H9 (cell line): ENCODE measurements around the gene BET1L. TPM values are rescaled to one million over a fixed set of nuclear protein-coding genes. Genes with fewer than 3 reads are reported as not detected.

ENCODE experiments used
- DNase-seq: peaks from one replicate; pipeline ENCODE4 v3.0.0-alpha.2; 2017
- H2AFZ ChIP-seq: one replicate; pipeline ENCODE4 v1.6.1; 2013; ENCODE audit warnings: mild to moderate bottlenecking, low read length, control low read depth, moderate library complexity
- H2AK5ac ChIP-seq: 2 replicates; pipeline ENCODE4 v1.6.1; 2013; ENCODE audit warnings: low read length, control low read depth, mixed read lengths; ENCODE audit not compliant: insufficient read length
- H2BK120ac ChIP-seq: one replicate; pipeline ENCODE4 v1.6.1; 2013; ENCODE audit warnings: low read depth, mild to moderate bottlenecking, low read length, control low read depth, inconsistent platforms; ENCODE audit not compliant: poor library complexity, severe bottlenecking
- H2BK12ac ChIP-seq: 2 replicates; pipeline ENCODE4 v1.6.1; 2013; ENCODE audit warnings: low read length, control low read depth, mixed read lengths, low read depth; ENCODE audit not compliant: insufficient read length
- H2BK15ac ChIP-seq: 2 replicates; pipeline ENCODE4 v1.6.1; 2013; ENCODE audit warnings: low read depth, low read length, control low read depth
- H2BK20ac ChIP-seq: one replicate; pipeline ENCODE4 v1.6.1; 2013; ENCODE audit warnings: low read depth, mild to moderate bottlenecking, low read length, control low read depth, inconsistent platforms; ENCODE audit not compliant: poor library complexity, severe bottlenecking
- H2BK5ac ChIP-seq: 2 replicates; pipeline ENCODE4 v1.6.1; 2013; ENCODE audit warnings: low read length, control low read depth, mixed read lengths; ENCODE audit not compliant: insufficient read length
- H3K14ac ChIP-seq: 2 replicates; pipeline ENCODE4 v1.6.1; 2013; ENCODE audit warnings: low read length, control low read depth; ENCODE audit not compliant: insufficient read depth
- H3K18ac ChIP-seq: 2 replicates; pipeline ENCODE4 v1.6.1; 2013; ENCODE audit warnings: low read depth, mild to moderate bottlenecking, mixed read lengths, low read length, control low read depth; ENCODE audit not compliant: insufficient read length
- H3K23ac ChIP-seq: 2 replicates; pipeline ENCODE4 v1.6.1; 2013; ENCODE audit warnings: low read length, control low read depth, mixed read lengths, low read depth; ENCODE audit not compliant: insufficient read length
- H3K23me2 ChIP-seq: 2 replicates; pipeline ENCODE4 v1.6.1; 2013; ENCODE audit warnings: low read depth, mild to moderate bottlenecking, mixed read lengths, low read length, control low read depth; ENCODE audit not compliant: insufficient read length, poor library complexity, severe bottlenecking
- H3K27ac ChIP-seq: 2 replicates; pipeline ENCODE4 v1.5.1; 2013; ENCODE audit warnings: low read length, control low read depth, mixed read lengths, low read depth; ENCODE audit not compliant: insufficient read length
- H3K27me3 ChIP-seq: 2 replicates; pipeline ENCODE4 v1.6.1; 2013; ENCODE audit warnings: low read length, control low read depth, inconsistent platforms; ENCODE audit not compliant: insufficient read depth
- H3K4ac ChIP-seq: 2 replicates; pipeline ENCODE4 v1.6.1; 2013; ENCODE audit warnings: low read depth, mild to moderate bottlenecking, control low read depth, inconsistent platforms, low read length, moderate library complexity
- H3K4me1 ChIP-seq: 2 replicates; pipeline ENCODE4 v1.6.1; 2013; ENCODE audit warnings: low read length, control low read depth, inconsistent platforms; ENCODE audit not compliant: insufficient read depth
- H3K4me2 ChIP-seq: 2 replicates; pipeline ENCODE4 v1.6.1; 2013; ENCODE audit warnings: low read length, control low read depth, mixed read lengths; ENCODE audit not compliant: insufficient read length, insufficient read depth
- H3K56ac ChIP-seq: 2 replicates; pipeline ENCODE4 v1.6.1; 2013; ENCODE audit warnings: low read depth, mild to moderate bottlenecking, mixed read lengths, low read length, control low read depth; ENCODE audit not compliant: insufficient read length
- H3K79me1 ChIP-seq: 2 replicates; pipeline ENCODE4 v1.6.1; 2013; ENCODE audit warnings: low read depth, mild to moderate bottlenecking, moderate library complexity, low read length, control low read depth, inconsistent platforms; ENCODE audit not compliant: insufficient read depth, poor library complexity, severe bottlenecking
- H3K79me2 ChIP-seq: 2 replicates; pipeline ENCODE4 v1.6.1; 2013; ENCODE audit warnings: low read length, control low read depth, inconsistent platforms; ENCODE audit not compliant: insufficient read depth
- H3K9ac ChIP-seq: 2 replicates; pipeline ENCODE4 v1.6.1; 2013; ENCODE audit warnings: low read length, control low read depth, mixed read lengths; ENCODE audit not compliant: insufficient read length; ENCODE audit errors: extremely low read depth
- H3K9me3 ChIP-seq: one replicate; pipeline ENCODE4 v1.6.1; 2013; ENCODE audit warnings: low read depth, low read length, inconsistent platforms; ENCODE audit not compliant: control insufficient read depth
- H3T11ph ChIP-seq: one replicate; pipeline ENCODE4 v1.6.1; 2013; ENCODE audit warnings: mild to moderate bottlenecking, low read length, control low read depth, inconsistent platforms
- H4K20me1 ChIP-seq: one replicate; pipeline ENCODE4 v1.6.1; 2013; ENCODE audit not compliant: control insufficient read depth, insufficient read length, insufficient read depth
- H4K5ac ChIP-seq: 2 replicates; pipeline ENCODE4 v1.6.1; 2013; ENCODE audit warnings: low read depth, mild to moderate bottlenecking, mixed read lengths, low read length, control low read depth; ENCODE audit not compliant: insufficient read length
- H4K8ac ChIP-seq: replicated peaks from 2 replicates; pipeline ENCODE4 v1.6.1; 2013; ENCODE audit warnings: low read length, control low read depth, mixed read lengths, low read depth; ENCODE audit not compliant: insufficient read length
- H4K91ac ChIP-seq: 2 replicates; pipeline ENCODE4 v1.6.1; 2013; ENCODE audit warnings: low read depth, mild to moderate bottlenecking, moderate library complexity, mixed read lengths, low read length, control low read depth; ENCODE audit not compliant: insufficient read length
- H3K27ac Mint-ChIP-seq, 3 experiments: 2 replicates in 2 of 3; 3 replicates in 1 of 3; pipeline ENCODE4 v1.8.0; 2020 to 2021; ENCODE audit warnings: mixed read lengths in 3 of 3, mild to moderate bottlenecking in 1 of 3, moderate library complexity in 1 of 3
- H3K27me3 Mint-ChIP-seq: 2 replicates; pipeline ENCODE4 v1.8.0; 2021; ENCODE audit warnings: low read depth, mild to moderate bottlenecking, moderate library complexity, mixed read lengths
- H3K36me3 Mint-ChIP-seq, 3 experiments: 2 replicates in 2 of 3; 3 replicates in 1 of 3; pipeline ENCODE4 v1.8.0; 2020 to 2021; ENCODE audit warnings: low read depth in 3 of 3, mixed read lengths in 3 of 3; ENCODE audit not compliant: insufficient read depth in 1 of 3
- H3K4me1 Mint-ChIP-seq, 2 experiments: 2 replicates each; pipeline ENCODE4 v1.8.0; 2020; ENCODE audit warnings: mixed read lengths in 2 of 2
- H3K4me3 Mint-ChIP-seq, 2 experiments: 2 replicates in 1 of 2; 3 replicates in 1 of 2; pipeline ENCODE4 v1.8.0; 2020 to 2021; ENCODE audit warnings: mild to moderate bottlenecking in 2 of 2, mixed read lengths in 2 of 2, moderate library complexity in 1 of 2
- H3K9me3 Mint-ChIP-seq, 2 experiments: 2 replicates in 1 of 2; 3 replicates in 1 of 2; pipeline ENCODE4 v1.8.0; 2020; ENCODE audit warnings: mild to moderate bottlenecking in 2 of 2, mixed read lengths in 2 of 2, moderate library complexity in 1 of 2
- CTCF ChIP-seq: fragments of 200-600 bp; sonication (generic); conservative IDR thresholded peaks from 3 replicates; pipeline ENCODE4 v1.8.0; 2021; ENCODE audit warnings: antibody characterized with exemption, mild to moderate bottlenecking
- WGBS: extraction: QIAGEN DNeasy Blood & Tissue Kit; methylation state at CpG from one replicate; pipeline ENCODE4 v1.1.7; 2013; ENCODE audit warnings: missing lambda C conversion rate, low lambda C conversion rate, mixed read lengths; ENCODE audit not compliant: insufficient read length; ENCODE audit errors: extremely low coverage; 5-methylcytosine and 5-hydroxymethylcytosine counted together
- total RNA-seq: library from RNA; stranded (reverse); gene quantifications from 2 replicates; pipeline ENCODE4 v1.2.1, GENCODE V29; 2021

Gene BET1L
- total RNA-seq, 1 experiment from 2014 or later, result 49.4 TPM

GRCh38 chr11:202490-202889, 4.7 kb downstream of the BET1L start:
- Histone ChIP-seq H4K5ac (no peak overlapping the region), H3K9ac (no peak overlapping the region), H2BK20ac (no peak overlapping the region), H3K23me2 (peaks cover 7% of the 10 kb centered on the region), H3K4ac (no peak overlapping the region), H2AFZ (no peak overlapping the region), H4K91ac (no peak overlapping the region), H3K79me2 (no peaks in the 10 kb centered on the region; the same call in 1 of the 2 replicates), H4K20me1 (no peaks in the 10 kb centered on the region), H2BK120ac (no peak overlapping the region), H3K27ac (no peak overlapping the region), H3K9me3 (no peaks in the 10 kb centered on the region), H3K4me2 (no peak overlapping the region), H4K8ac (no peak overlapping the region), H3K27me3 (no peaks in the 10 kb centered on the region), H2BK15ac (no peak overlapping the region), H3K56ac (no peak overlapping the region), H3K23ac (no peak overlapping the region), H2BK5ac (no peak overlapping the region), H3K14ac (no peak overlapping the region), H2AK5ac (no peak overlapping the region), H2BK12ac (no peak overlapping the region), H3K18ac (no peak overlapping the region), H3K79me1 (peaks cover 5% of the 10 kb centered on the region), H3T11ph (no peak overlapping the region), H3K4me1 (no peaks in the 10 kb centered on the region; the same call in 1 of the 2 replicates)
- Mint-ChIP-seq H3K36me3 (peaks cover 9 to 37% (median 23%) of the 10 kb centered on the region in 3 experiments), H3K27ac (no peak overlapping the region; a peak in 1 of 7 replicates), H3K9me3 (peaks cover 0 to 5% of the 10 kb centered on the region in 2 experiments; a peak in 4 of 5 replicates), H3K4me1 (peaks cover 5 to 9% of the 10 kb centered on the region in 2 experiments), H3K4me3 (no peak overlapping the region), H3K27me3 (peaks cover 1% of the 10 kb centered on the region)
- WGBS, result no CpG with 5 or more reads among the region's 8 CpGs
- no peak for TF ChIP-seq CTCF
- DNase-seq, result no peak
